Measurements from ENCODE around the gene FANCC. TPM values are rescaled to one million over a fixed set of nuclear protein-coding genes. Genes with fewer than 3 reads are reported as not detected.

Gene FANCC
- total and polyA plus RNA-seq, 2 of the 13 experiments (the other 11 are each of a cell fraction or from before 2014, with no cell fraction given), result 7.4 to 8.6 TPM

DNA sequence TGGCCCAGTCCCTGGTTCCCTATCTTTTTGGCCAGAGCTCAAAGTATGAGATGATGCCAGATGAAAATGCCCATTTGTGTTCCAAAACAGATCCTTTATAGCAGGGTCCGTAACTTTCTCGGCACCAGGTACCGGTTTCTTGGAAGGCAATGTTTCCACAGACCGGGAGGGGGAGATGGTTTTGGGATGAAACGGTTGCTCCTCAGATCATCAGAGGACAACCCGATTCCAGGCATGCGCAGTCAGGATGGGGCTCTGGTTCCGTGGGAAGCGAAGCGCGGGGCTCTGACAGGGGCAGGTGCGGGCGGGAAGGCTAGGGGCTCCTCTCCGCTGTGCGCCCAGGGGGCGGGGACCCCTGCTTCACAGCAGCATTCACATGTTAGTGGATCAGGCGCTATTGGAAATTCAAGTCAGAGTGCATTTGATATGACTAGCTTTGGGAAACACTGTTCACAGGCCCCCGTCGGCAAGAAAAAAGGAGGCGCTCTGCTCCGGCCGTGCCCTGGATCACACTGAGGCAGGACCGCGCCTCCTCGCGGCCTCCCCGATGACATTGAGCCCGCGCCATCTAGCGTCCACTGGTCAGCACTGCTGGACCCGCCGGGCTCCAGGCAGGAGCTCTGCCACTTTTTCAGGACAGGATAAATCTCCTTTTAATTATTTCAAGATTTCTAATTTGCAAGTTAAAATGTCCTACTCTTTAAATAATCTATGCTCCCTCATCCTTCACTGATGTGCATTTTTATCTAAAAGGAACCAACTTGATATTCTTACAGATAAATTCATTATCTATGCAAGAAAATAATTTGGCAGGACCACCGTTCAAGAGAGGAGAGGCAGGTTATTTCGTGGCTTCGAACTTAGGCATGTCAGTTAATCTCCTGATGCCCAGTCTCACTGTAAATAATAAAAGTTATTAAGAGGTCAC lies 190.0 kb downstream of the FANCC start (continued):
- TF ChIP-seq ZNF251 (CRISPR knock-in tag; IDR thresholded peaks at IDR 0.05) (no peak), HDAC1 (CRISPR knock-in tag; IDR thresholded peaks at IDR 0.05) (no peak), NFE2 (CRISPR knock-in tag; IDR thresholded peaks at IDR 0.05) (no peak), TCF12 (IDR thresholded peaks at IDR 0.05) (no peak), TCF12 (CRISPR knock-in tag; IDR thresholded peaks at IDR 0.05) (no peak), ZNF660 (CRISPR knock-in tag; IDR thresholded peaks at IDR 0.05; ENCODE audit: borderline replicate concordance, low read depth) (no peak), ZNF879 (CRISPR knock-in tag; IDR thresholded peaks at IDR 0.05) (no peak), ZNF263 (CRISPR knock-in tag; IDR thresholded peaks at IDR 0.05) (no peak), PCBP1 (IDR thresholded peaks at IDR 0.05; ENCODE audit: borderline replicate concordance, low read depth, low read length) (no peak), ZNF124 (CRISPR knock-in tag; IDR thresholded peaks at IDR 0.05) (no peak), SNAPC2 (CRISPR knock-in tag; IDR thresholded peaks at IDR 0.05) (no peak), HNRNPUL1 (IDR thresholded peaks at IDR 0.05; ENCODE audit: low read depth, low read length) (no peak), ZNF782 (CRISPR knock-in tag; IDR thresholded peaks at IDR 0.05; ENCODE audit: borderline replicate concordance) (no peak), ZNF737 (CRISPR knock-in tag; IDR thresholded peaks at IDR 0.05; ENCODE audit: borderline replicate concordance) (no peak)
- TF ChIP-seq, protein P1, sequence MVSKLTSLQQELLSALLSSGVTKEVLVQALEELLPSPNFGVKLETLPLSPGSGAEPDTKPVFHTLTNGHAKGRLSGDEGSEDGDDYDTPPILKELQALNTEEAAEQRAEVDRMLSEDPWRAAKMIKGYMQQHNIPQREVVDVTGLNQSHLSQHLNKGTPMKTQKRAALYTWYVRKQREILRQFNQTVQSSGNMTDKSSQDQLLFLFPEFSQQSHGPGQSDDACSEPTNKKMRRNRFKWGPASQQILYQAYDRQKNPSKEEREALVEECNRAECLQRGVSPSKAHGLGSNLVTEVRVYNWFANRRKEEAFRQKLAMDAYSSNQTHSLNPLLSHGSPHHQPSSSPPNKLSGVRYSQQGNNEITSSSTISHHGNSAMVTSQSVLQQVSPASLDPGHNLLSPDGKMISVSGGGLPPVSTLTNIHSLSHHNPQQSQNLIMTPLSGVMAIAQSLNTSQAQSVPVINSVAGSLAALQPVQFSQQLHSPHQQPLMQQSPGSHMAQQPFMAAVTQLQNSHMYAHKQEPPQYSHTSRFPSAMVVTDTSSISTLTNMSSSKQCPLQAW (CRISPR knock-in tag; IDR thresholded peaks at IDR 0.05), result no peak
- TF ChIP-seq, protein P2, sequence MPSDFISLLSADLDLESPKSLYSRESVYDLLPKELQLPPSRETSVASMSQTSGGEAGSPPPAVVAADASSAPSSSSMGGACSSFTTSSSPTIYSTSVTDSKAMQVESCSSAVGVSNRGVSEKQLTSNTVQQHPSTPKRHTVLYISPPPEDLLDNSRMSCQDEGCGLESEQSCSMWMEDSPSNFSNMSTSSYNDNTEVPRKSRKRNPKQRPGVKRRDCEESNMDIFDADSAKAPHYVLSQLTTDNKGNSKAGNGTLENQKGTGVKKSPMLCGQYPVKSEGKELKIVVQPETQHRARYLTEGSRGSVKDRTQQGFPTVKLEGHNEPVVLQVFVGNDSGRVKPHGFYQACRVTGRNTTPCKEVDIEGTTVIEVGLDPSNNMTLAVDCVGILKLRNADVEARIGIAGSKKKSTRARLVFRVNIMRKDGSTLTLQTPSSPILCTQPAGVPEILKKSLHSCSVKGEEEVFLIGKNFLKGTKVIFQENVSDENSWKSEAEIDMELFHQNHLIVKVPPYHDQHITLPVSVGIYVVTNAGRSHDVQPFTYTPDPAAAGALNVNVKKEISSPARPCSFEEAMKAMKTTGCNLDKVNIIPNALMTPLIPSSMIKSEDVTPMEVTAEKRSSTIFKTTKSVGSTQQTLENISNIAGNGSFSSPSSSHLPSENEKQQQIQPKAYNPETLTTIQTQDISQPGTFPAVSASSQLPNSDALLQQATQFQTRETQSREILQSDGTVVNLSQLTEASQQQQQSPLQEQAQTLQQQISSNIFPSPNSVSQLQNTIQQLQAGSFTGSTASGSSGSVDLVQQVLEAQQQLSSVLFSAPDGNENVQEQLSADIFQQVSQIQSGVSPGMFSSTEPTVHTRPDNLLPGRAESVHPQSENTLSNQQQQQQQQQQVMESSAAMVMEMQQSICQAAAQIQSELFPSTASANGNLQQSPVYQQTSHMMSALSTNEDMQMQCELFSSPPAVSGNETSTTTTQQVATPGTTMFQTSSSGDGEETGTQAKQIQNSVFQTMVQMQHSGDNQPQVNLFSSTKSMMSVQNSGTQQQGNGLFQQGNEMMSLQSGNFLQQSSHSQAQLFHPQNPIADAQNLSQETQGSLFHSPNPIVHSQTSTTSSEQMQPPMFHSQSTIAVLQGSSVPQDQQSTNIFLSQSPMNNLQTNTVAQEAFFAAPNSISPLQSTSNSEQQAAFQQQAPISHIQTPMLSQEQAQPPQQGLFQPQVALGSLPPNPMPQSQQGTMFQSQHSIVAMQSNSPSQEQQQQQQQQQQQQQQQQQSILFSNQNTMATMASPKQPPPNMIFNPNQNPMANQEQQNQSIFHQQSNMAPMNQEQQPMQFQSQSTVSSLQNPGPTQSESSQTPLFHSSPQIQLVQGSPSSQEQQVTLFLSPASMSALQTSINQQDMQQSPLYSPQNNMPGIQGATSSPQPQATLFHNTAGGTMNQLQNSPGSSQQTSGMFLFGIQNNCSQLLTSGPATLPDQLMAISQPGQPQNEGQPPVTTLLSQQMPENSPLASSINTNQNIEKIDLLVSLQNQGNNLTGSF (CRISPR knock-in tag; IDR thresholded peaks at IDR 0.05), result no peak
- TF ChIP-seq, protein P3, sequence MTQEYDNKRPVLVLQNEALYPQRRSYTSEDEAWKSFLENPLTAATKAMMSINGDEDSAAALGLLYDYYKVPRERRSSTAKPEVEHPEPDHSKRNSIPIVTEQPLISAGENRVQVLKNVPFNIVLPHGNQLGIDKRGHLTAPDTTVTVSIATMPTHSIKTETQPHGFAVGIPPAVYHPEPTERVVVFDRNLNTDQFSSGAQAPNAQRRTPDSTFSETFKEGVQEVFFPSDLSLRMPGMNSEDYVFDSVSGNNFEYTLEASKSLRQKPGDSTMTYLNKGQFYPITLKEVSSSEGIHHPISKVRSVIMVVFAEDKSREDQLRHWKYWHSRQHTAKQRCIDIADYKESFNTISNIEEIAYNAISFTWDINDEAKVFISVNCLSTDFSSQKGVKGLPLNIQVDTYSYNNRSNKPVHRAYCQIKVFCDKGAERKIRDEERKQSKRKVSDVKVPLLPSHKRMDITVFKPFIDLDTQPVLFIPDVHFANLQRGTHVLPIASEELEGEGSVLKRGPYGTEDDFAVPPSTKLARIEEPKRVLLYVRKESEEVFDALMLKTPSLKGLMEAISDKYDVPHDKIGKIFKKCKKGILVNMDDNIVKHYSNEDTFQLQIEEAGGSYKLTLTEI (CRISPR knock-in tag; conservative IDR thresholded peaks at IDR 0.05), result no peak
- TF ChIP-seq, protein P4, sequence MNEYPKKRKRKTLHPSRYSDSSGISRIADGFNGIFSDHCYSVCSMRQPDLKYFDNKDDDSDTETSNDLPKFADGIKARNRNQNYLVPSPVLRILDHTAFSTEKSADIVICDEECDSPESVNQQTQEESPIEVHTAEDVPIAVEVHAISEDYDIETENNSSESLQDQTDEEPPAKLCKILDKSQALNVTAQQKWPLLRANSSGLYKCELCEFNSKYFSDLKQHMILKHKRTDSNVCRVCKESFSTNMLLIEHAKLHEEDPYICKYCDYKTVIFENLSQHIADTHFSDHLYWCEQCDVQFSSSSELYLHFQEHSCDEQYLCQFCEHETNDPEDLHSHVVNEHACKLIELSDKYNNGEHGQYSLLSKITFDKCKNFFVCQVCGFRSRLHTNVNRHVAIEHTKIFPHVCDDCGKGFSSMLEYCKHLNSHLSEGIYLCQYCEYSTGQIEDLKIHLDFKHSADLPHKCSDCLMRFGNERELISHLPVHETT (CRISPR knock-in tag; conservative IDR thresholded peaks at IDR 0.05), result no peak
